ENCODE results near the gene DPYSL3. TPM values are rescaled to one million over a fixed set of nuclear protein-coding genes. Genes with fewer than 3 reads are reported as not detected.

Gene DPYSL3
- total RNA-seq, 4 donors from 2014 or later, result 175 to 475 (median 290) TPM

- TF ChIP-seq EP300 (IDR thresholded peaks at IDR 0.05), result no peak
- TF ChIP-seq, protein P1, sequence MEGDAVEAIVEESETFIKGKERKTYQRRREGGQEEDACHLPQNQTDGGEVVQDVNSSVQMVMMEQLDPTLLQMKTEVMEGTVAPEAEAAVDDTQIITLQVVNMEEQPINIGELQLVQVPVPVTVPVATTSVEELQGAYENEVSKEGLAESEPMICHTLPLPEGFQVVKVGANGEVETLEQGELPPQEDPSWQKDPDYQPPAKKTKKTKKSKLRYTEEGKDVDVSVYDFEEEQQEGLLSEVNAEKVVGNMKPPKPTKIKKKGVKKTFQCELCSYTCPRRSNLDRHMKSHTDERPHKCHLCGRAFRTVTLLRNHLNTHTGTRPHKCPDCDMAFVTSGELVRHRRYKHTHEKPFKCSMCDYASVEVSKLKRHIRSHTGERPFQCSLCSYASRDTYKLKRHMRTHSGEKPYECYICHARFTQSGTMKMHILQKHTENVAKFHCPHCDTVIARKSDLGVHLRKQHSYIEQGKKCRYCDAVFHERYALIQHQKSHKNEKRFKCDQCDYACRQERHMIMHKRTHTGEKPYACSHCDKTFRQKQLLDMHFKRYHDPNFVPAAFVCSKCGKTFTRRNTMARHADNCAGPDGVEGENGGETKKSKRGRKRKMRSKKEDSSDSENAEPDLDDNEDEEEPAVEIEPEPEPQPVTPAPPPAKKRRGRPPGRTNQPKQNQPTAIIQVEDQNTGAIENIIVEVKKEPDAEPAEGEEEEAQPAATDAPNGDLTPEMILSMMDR (IDR thresholded peaks at IDR 0.05), result no peak
- no peak for TF ChIP-seq POLR2A (IDR thresholded peaks at IDR 0.05)
- TF ChIP-seq POLR2AphosphoS5 (IDR thresholded peaks at IDR 0.05), result no peak
- no peak for ATAC-seq
- 69 to 83% methylated on average over 4 to 5 of the region's 5 CpGs for WGBS, 2 donors (ENCODE audit: low coverage in 1 of 2)
- H3K27me3 ChIP-seq, result no peaks in the 10 kb centered on the region
- no peak overlapping the region for H3K4me3 ChIP-seq
- no peaks in the 10 kb centered on the region for H3K36me3 ChIP-seq
- H3K4me1 ChIP-seq, result peaks cover 0 to 11% (median 4%) of the 10 kb centered on the region in 3 donors
- no peak overlapping the region for H3K27ac ChIP-seq
- H3K9me3 ChIP-seq, result no peaks in the 10 kb centered on the region
These were observed 34.7 kb upstream of the DPYSL3 start for GRCh38 chr5:147544556-147544955.

DNA sequence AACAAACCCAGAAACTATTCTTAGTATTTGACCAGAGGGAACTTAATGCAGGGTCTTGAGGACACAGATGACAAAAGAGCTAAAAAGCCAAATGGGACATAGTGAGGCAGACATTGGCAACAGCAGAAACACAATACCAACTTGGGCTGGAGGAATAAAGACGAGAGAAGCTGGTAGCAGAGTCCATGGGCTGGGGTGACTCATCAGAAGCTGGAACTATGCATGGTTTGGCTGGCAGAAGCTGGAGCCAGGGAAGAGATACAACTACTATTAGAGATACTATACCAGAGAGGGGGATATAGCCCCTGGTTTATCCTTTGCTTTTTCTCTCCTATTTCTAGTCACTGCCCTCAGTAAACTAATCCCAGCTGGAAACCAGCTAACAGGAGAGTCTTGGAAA lies 29.2 kb upstream of the DPYSL3 start:
- Histone ChIP-seq H3K4me1 (peaks cover 0 to 11% (median 0%) of the 10 kb centered on the region in 3 donors), H3K36me3 (no peaks in the 10 kb centered on the region), H3K4me3 (no peak overlapping the region), H3K27me3 (no peaks in the 10 kb centered on the region), H3K9me3 (no peaks in the 10 kb centered on the region), H3K27ac (no peak overlapping the region)
- no peak for ATAC-seq
- no peak for TF ChIP-seq POLR2A (IDR thresholded peaks at IDR 0.05)
- TF ChIP-seq POLR2AphosphoS5 (IDR thresholded peaks at IDR 0.05), result no peak
- TF ChIP-seq, protein P1 (IDR thresholded peaks at IDR 0.05), result no peak
- TF ChIP-seq EP300 (IDR thresholded peaks at IDR 0.05), result no peak
- WGBS, 2 donors (ENCODE audit: low coverage in 1 of 2), result 33 to 40% methylated on average over 1 of the region's 1 CpG

GRCh38 chr5:147538236-147538635 lies 28.4 kb upstream of the DPYSL3 start:
- Histone ChIP-seq H3K36me3 (no peaks in the 10 kb centered on the region), H3K27ac (no peak overlapping the region), H3K27me3 (no peaks in the 10 kb centered on the region), H3K4me3 (no peak overlapping the region), H3K4me1 (peaks cover 0 to 11% (median 0%) of the 10 kb centered on the region in 3 donors), H3K9me3 (no peaks in the 10 kb centered on the region)
- 100% methylated on average over 1 of the region's 1 CpG; no CpG with 5 or more reads in 1 of the 2 donors for WGBS, 2 donors (ENCODE audit: low coverage in 1 of 2)
- no peak for ATAC-seq
- TF ChIP-seq EP300 (IDR thresholded peaks at IDR 0.05) (no peak), POLR2AphosphoS5 (IDR thresholded peaks at IDR 0.05) (no peak), POLR2A (IDR thresholded peaks at IDR 0.05) (no peak)
- TF ChIP-seq, protein P1 (IDR thresholded peaks at IDR 0.05), result no peak

GRCh38 chr5:147534172-147534951 lies 24.5 kb upstream of the DPYSL3 start:
- Histone ChIP-seq H3K4me1 (peaks cover 0 to 25% (median 0%) of the 10 kb centered on the region in 3 donors), H3K36me3 (no peaks in the 10 kb centered on the region), H3K4me3 (no peak overlapping the region), H3K27me3 (no peaks in the 10 kb centered on the region), H3K27ac (no peak overlapping the region), H3K9me3 (no peaks in the 10 kb centered on the region)
- ATAC-seq, result peak; percentile 54
- TF ChIP-seq EP300 (IDR thresholded peaks at IDR 0.05) (no peak), POLR2AphosphoS5 (IDR thresholded peaks at IDR 0.05) (no peak), POLR2A (IDR thresholded peaks at IDR 0.05) (no peak)
- TF ChIP-seq, protein P1 (IDR thresholded peaks at IDR 0.05), result no peak
- WGBS, 2 donors (ENCODE audit: low coverage in 1 of 2), result 58 to 73% methylated on average over 3 of the region's 3 CpGs

DNA sequence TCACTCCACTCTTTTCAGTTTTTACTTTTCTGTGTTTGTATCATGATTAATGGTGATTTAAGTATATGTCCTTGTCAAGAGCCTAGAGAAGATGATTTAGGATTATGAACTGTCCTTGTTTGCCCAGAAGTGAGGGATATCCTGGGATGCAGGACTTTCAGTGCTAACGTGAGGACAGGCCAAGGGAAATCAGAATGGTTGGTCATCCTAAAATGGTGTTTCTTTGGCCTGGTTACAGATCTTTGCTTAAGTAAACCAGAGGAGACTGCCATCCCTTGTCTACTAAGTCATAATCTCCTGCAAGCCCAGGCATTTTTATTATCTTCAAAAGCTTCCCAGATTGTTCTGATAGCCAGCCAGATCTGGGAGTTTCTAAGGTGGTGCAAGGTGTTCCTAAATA lies 22.3 kb upstream of the DPYSL3 start:
- Histone ChIP-seq H3K27ac (peak overlapping the region in 3 of 4 donors; percentile 46 to 57 (median 55)), H3K27me3 (no peaks in the 10 kb centered on the region), H3K36me3 (no peaks in the 10 kb centered on the region), H3K4me3 (no peak overlapping the region), H3K9me3 (no peaks in the 10 kb centered on the region), H3K4me1 (peaks cover 0 to 25% (median 0%) of the 10 kb centered on the region in 3 donors)
- 30 to 38% methylated on average over 1 of the region's 1 CpG for WGBS, 2 donors (ENCODE audit: low coverage in 1 of 2)
- TF ChIP-seq POLR2AphosphoS5 (IDR thresholded peaks at IDR 0.05), result no peak
- no peak for TF ChIP-seq POLR2A (IDR thresholded peaks at IDR 0.05)
- ATAC-seq, result peak; percentile 33

All from gastroesophageal sphincter (tissue), 4 donors.